ENCODE measurements around the gene ZNF154. TPM values are rescaled to one million over a fixed set of nuclear protein-coding genes. Genes with fewer than 3 reads are reported as not detected.

Gene ZNF154
- total and polyA plus RNA-seq, 2 of the 4 experiments (the other 2 are of a cell fraction), result 2.2 to 2.9 TPM

Other genes with a start within 250 kb of the ZNF154 start
- 25.6 and 33.0 TPM in 2 replicates for gene ZNF772, start 231.6 kb downstream of the ZNF154 start, total RNA-seq (2012; rRNA removed)
- 2.9 and 4.6 TPM in 2 replicates for gene ZNF772, start 231.6 kb downstream of the ZNF154 start, polyA plus RNA-seq (2012; rRNA removed)
- 13.9 and 20.3 TPM in 2 replicates for gene ZNF419, start 221.5 kb downstream of the ZNF154 start, total RNA-seq (2012; rRNA removed)
- gene ZNF419, start 221.5 kb downstream of the ZNF154 start, polyA plus RNA-seq (2012; rRNA removed), result 5.0 and 6.4 TPM in 2 replicates
- 11.9 and 13.3 TPM in 2 replicates for gene ZNF773, start 209.3 kb downstream of the ZNF154 start, total RNA-seq (2012; rRNA removed)
- 4.3 and 5.5 TPM in 2 replicates for gene ZNF773, start 209.3 kb downstream of the ZNF154 start, polyA plus RNA-seq (2012; rRNA removed)
- gene ZNF549, start 181.8 kb downstream of the ZNF154 start, total RNA-seq (2012; rRNA removed), result 6.9 and 8.6 TPM in 2 replicates
- gene ZNF549, start 181.8 kb downstream of the ZNF154 start, polyA plus RNA-seq (2012; rRNA removed), result 2.1 and 2.4 TPM in 2 replicates
- 6.9 and 12.5 TPM in 2 replicates for gene ZNF550, start 149.3 kb downstream of the ZNF154 start, total RNA-seq (2012; rRNA removed)
- 4.2 and 5.7 TPM in 2 replicates for gene ZNF550, start 149.3 kb downstream of the ZNF154 start, polyA plus RNA-seq (2012; rRNA removed)
- 6.1 and 8.1 TPM in 2 replicates for gene ZNF416, start 130.3 kb downstream of the ZNF154 start, total RNA-seq (2012; rRNA removed)
- 2.3 and 2.6 TPM in 2 replicates for gene ZNF416, start 130.3 kb downstream of the ZNF154 start, polyA plus RNA-seq (2012; rRNA removed)
- 9.2 and 11.8 TPM in 2 replicates for gene ZIK1, start 125.1 kb downstream of the ZNF154 start, total RNA-seq (2012; rRNA removed)
- gene ZIK1, start 125.1 kb downstream of the ZNF154 start, polyA plus RNA-seq (2012; rRNA removed), result 3.5 and 4.1 TPM in 2 replicates
- 4.4 and 6.6 TPM in 2 replicates for gene ZNF530, start 109.3 kb downstream of the ZNF154 start, total RNA-seq (2012; rRNA removed)
- 2.9 and 3.0 TPM in 2 replicates for gene ZNF530, start 109.3 kb downstream of the ZNF154 start, polyA plus RNA-seq (2012; rRNA removed)
- gene ZNF134, start 95.0 kb downstream of the ZNF154 start, total RNA-seq (2012; rRNA removed), result 31.0 and 31.1 TPM in 2 replicates
- gene ZNF134, start 95.0 kb downstream of the ZNF154 start, polyA plus RNA-seq (2012; rRNA removed), result 6.0 and 6.2 TPM in 2 replicates
- gene ZNF211, start 76.0 kb downstream of the ZNF154 start, total RNA-seq (2012; rRNA removed), result 9.2 and 13.1 TPM in 2 replicates
- 6.5 and 8.7 TPM in 2 replicates for gene ZNF211, start 76.0 kb downstream of the ZNF154 start, polyA plus RNA-seq (2012; rRNA removed)
- not detected in 2 replicates for gene ZSCAN4, start 40.3 kb downstream of the ZNF154 start, total RNA-seq (2012; rRNA removed)
- gene ZSCAN4, start 40.3 kb downstream of the ZNF154 start, polyA plus RNA-seq (2012; rRNA removed), result not detected in 2 replicates
- 13.9 and 14.7 TPM in 2 replicates for gene ZNF551, start 27.2 kb downstream of the ZNF154 start, total RNA-seq (2012; rRNA removed)
- gene ZNF551, start 27.2 kb downstream of the ZNF154 start, polyA plus RNA-seq (2012; rRNA removed), result 2.6 and 3.3 TPM in 2 replicates
- gene ZNF671, start 18.4 kb upstream of the ZNF154 start, total RNA-seq (2012; rRNA removed), result 13.3 and 14.9 TPM in 2 replicates
- gene ZNF671, start 18.4 kb upstream of the ZNF154 start, polyA plus RNA-seq (2012; rRNA removed), result 3.1 and 4.1 TPM in 2 replicates
- 14.3 and 15.8 TPM in 2 replicates for gene ZNF776, start 37.6 kb upstream of the ZNF154 start, total RNA-seq (2012; rRNA removed)
- gene ZNF776, start 37.6 kb upstream of the ZNF154 start, polyA plus RNA-seq (2012; rRNA removed), result 3.3 and 4.3 TPM in 2 replicates
- gene ZNF586, start 60.5 kb upstream of the ZNF154 start, total RNA-seq (2012; rRNA removed), result 17.2 and 18.6 TPM in 2 replicates
- gene ZNF586, start 60.5 kb upstream of the ZNF154 start, polyA plus RNA-seq (2012; rRNA removed), result 5.5 and 5.6 TPM in 2 replicates
- gene ZNF552, start 105.7 kb upstream of the ZNF154 start, total RNA-seq (2012; rRNA removed), result 4.7 and 5.0 TPM in 2 replicates
- 1.8 and 2.8 TPM in 2 replicates for gene ZNF552, start 105.7 kb upstream of the ZNF154 start, polyA plus RNA-seq (2012; rRNA removed)
- 32.2 and 33.9 TPM in 2 replicates for gene ZNF587B, start 121.1 kb upstream of the ZNF154 start, total RNA-seq (2012; rRNA removed)
- 2.5 and 3.7 TPM in 2 replicates for gene ZNF587B, start 121.1 kb upstream of the ZNF154 start, polyA plus RNA-seq (2012; rRNA removed)
- 32.5 and 43.7 TPM in 2 replicates for gene ZNF587, start 140.7 kb upstream of the ZNF154 start, total RNA-seq (2012; rRNA removed)
- 11.2 and 14.0 TPM in 2 replicates for gene ZNF587, start 140.7 kb upstream of the ZNF154 start, polyA plus RNA-seq (2012; rRNA removed)
- 5.9 and 6.9 TPM in 2 replicates for gene ZNF814, start 179.8 kb upstream of the ZNF154 start, total RNA-seq (2012; rRNA removed)
- 3.9 and 4.5 TPM in 2 replicates for gene ZNF814, start 179.8 kb upstream of the ZNF154 start, polyA plus RNA-seq (2012; rRNA removed)
- 20.8 and 23.1 TPM in 2 replicates for gene ZNF417, start 207.4 kb upstream of the ZNF154 start, total RNA-seq (2012; rRNA removed)
- gene ZNF417, start 207.4 kb upstream of the ZNF154 start, polyA plus RNA-seq (2012; rRNA removed), result 3.1 and 4.0 TPM in 2 replicates
- 3.4 and 4.2 TPM in 2 replicates for gene ZNF418, start 226.2 kb upstream of the ZNF154 start, total RNA-seq (2012; rRNA removed)
- gene ZNF418, start 226.2 kb upstream of the ZNF154 start, polyA plus RNA-seq (2012; rRNA removed), result 1.0 and 2.1 TPM in 2 replicates
- gene ZNF256, start 238.5 kb upstream of the ZNF154 start, total RNA-seq (2012; rRNA removed), result 6.1 and 7.0 TPM in 2 replicates
- 2.3 and 3.0 TPM in 2 replicates for gene ZNF256, start 238.5 kb upstream of the ZNF154 start, polyA plus RNA-seq (2012; rRNA removed)